Astrocyte (in vitro differentiated cells and primary cell): Measurements from ENCODE around the gene ZMIZ1.

Experiments
- CTCF ChIP-seq: IDR thresholded peaks from 2 replicates; pipeline ENCODE4 v1.5.1; 2011; ENCODE audit warnings: low read depth, mild to moderate bottlenecking, inconsistent platforms, low read length, moderate library complexity; ENCODE audit not compliant: insufficient read depth
- EZH2 ChIP-seq: IDR thresholded peaks from 2 replicates; pipeline ENCODE4 v1.6.1; 2012; ENCODE audit warnings: mild to moderate bottlenecking, low read length, inconsistent platforms; ENCODE audit not compliant: insufficient read depth

GRCh38 chr10:79323602-79324001 lies 254.8 kb downstream of the ZMIZ1 start:
- TF ChIP-seq CTCF (no peak), EZH2 (no peak)
